Keratinocyte (primary cell): ENCODE data around the gene RGS17. TPM values are rescaled to one million over a fixed set of nuclear protein-coding genes. Genes with fewer than 3 reads are reported as not detected.

Source experiments
- DNase-seq: peaks from one replicate; pipeline ENCODE4 v3.0.0-alpha.2; 2011; ENCODE audit warnings: low read depth, missing footprints, low spot score
- FAIRE-seq: peaks from 2 replicates; lab custom pipeline; 2011; peaks lifted over from hg19 to GRCh38; lab: Jason Lieb, UNC
- H2AFZ ChIP-seq: 2 replicates; pipeline ENCODE4 v1.6.0; 2012; ENCODE audit warnings: low read length, control low read depth, inconsistent platforms; ENCODE audit not compliant: control insufficient read depth
- H3K27ac ChIP-seq: 2 replicates; pipeline ENCODE4 v1.5.1; 2011; ENCODE audit warnings: low read length; ENCODE audit not compliant: control insufficient read depth, insufficient read depth
- H3K27me3 ChIP-seq: 3 replicates; pipeline ENCODE4 v1.6.0; 2011; ENCODE audit warnings: low read length; ENCODE audit not compliant: control insufficient read depth, insufficient read depth; ENCODE audit errors: extremely low read depth
- H3K36me3 ChIP-seq, 2 experiments: 2 replicates in 1 of 2; 3 replicates in 1 of 2; pipeline ENCODE4 v1.5.1; 2011; ENCODE audit warnings: low read length in 2 of 2, mild to moderate bottlenecking in 1 of 2; ENCODE audit not compliant: control insufficient read depth in 2 of 2, insufficient read depth in 2 of 2; ENCODE audit errors: extremely low read depth in 1 of 2
- H3K4me1 ChIP-seq: 3 replicates; pipeline ENCODE4 v1.5.1; 2011; ENCODE audit warnings: low read length; ENCODE audit not compliant: control insufficient read depth, insufficient read depth; ENCODE audit errors: extremely low read depth
- H3K4me2 ChIP-seq: 3 replicates; pipeline ENCODE4 v1.6.0; 2011; ENCODE audit warnings: low read depth, low read length; ENCODE audit not compliant: control insufficient read depth, insufficient read depth; ENCODE audit errors: extremely low read depth
- H3K4me3 ChIP-seq, 3 experiments: fragments of 200-600 bp in 1 of 3; sonication (generic) in 1 of 3; 2 replicates in 2 of 3; 3 replicates in 1 of 3; pipeline ENCODE4 v1.5.1; 2011 to 2016; ENCODE audit warnings: low read length in 3 of 3, mild to moderate bottlenecking in 3 of 3, control low read depth in 2 of 3, inconsistent platforms in 1 of 3, low read depth in 1 of 3, mixed read lengths in 1 of 3, mixed run types in 1 of 3, moderate library complexity in 1 of 3; ENCODE audit not compliant: control insufficient read depth in 2 of 3, insufficient read depth in 2 of 3; ENCODE audit errors: extremely low read depth in 1 of 3
- H3K79me2 ChIP-seq: 2 replicates; pipeline ENCODE4 v1.6.0; 2012; ENCODE audit warnings: low read length; ENCODE audit not compliant: control insufficient read depth, insufficient read depth
- H3K9ac ChIP-seq: 3 replicates; pipeline ENCODE4 v1.6.0; 2011; ENCODE audit warnings: low read length; ENCODE audit not compliant: control insufficient read depth, insufficient read depth; ENCODE audit errors: extremely low read depth
- H3K9me1 ChIP-seq: 3 replicates; pipeline ENCODE4 v1.6.0; 2011; ENCODE audit warnings: low read length; ENCODE audit not compliant: control insufficient read depth, insufficient read depth; ENCODE audit errors: extremely low read depth
- H3K9me3 ChIP-seq: 2 replicates; pipeline ENCODE4 v1.5.1; 2012; ENCODE audit warnings: low read depth, low read length; ENCODE audit not compliant: control insufficient read depth
- H4K20me1 ChIP-seq: 3 replicates; pipeline ENCODE4 v1.6.0; 2011; ENCODE audit warnings: low read length; ENCODE audit not compliant: control insufficient read depth, insufficient read depth; ENCODE audit errors: extremely low read depth
- CTCF ChIP-seq, 3 experiments: IDR thresholded peaks in 1 of 3; conservative IDR thresholded peaks in 1 of 3; optimal IDR thresholded peaks in 1 of 3; 2 replicates in 2 of 3; 3 replicates in 1 of 3; pipeline versions ENCODE3 to v1.5.1; 2011; ENCODE audit warnings: low read length in 3 of 3, mild to moderate bottlenecking in 3 of 3, moderate library complexity in 2 of 3, control low read depth in 1 of 3, inconsistent platforms in 1 of 3; ENCODE audit not compliant: insufficient read depth in 2 of 3; ENCODE audit errors: extremely low read depth in 1 of 3
- EZH2 ChIP-seq: IDR thresholded peaks from one replicate; pipeline ENCODE4 v1.6.1; 2012; ENCODE audit warnings: inconsistent platforms, mild to moderate bottlenecking, low read length, moderate library complexity
- dilution Hi-C: fragments of 300-500 bp; cut with MboI; formaldehyde crosslinking; loops from one replicate; pipeline ENCODE4 v1.7.0; 2020; ENCODE audit warnings: low sequenced_read_pairs; ENCODE audit not compliant: extremely low pct_ligation_motif_present
- polyA plus RNA-seq, 5 experiments: library from polyadenylated mRNA; depleted of rRNA in 3 of 5; stranded (reverse) in 3 of 5; stranded (forward) in 1 of 5; unstranded in 1 of 5; fragments of >200 nt; gene quantifications; 1 replicate in 1 of 5; 2 replicates in 3 of 5; 3 replicates in 1 of 5; pipeline versions ENCODE4 v1.2.1 to v1.2.3, GENCODE V29; 2011 to 2012; ENCODE audit warnings: missing spikeins in 2 of 5, low read depth in 1 of 5, low replicate concordance in 1 of 5

The RGS17 gene
- polyA plus RNA-seq, 1 donor (not counting 4 experiments of a cell fraction or from before 2014, with no cell fraction given) = 0.22 TPM

GRCh38 chr6:153032255-153032882, 98.7 kb downstream of the RGS17 start:
- H2AFZ ChIP-seq = no peak overlapping the region
- no peaks in the 10 kb centered on the region for H3K36me3 ChIP-seq
- H3K79me2 ChIP-seq = no peaks in the 10 kb centered on the region
- H3K9me3 ChIP-seq = no peaks in the 10 kb centered on the region
- dilution Hi-C loops = loop anchor here (25.0 kb wide), 1 partner anchor 180 kb away; no protein-coding TSS in a partner anchor
- no peak overlapping the region for H3K9ac ChIP-seq
- H3K27me3 ChIP-seq = no peaks in the 10 kb centered on the region
- TF ChIP-seq EZH2 = no peak
- TF ChIP-seq CTCF (optimal IDR thresholded peaks at IDR 0.05 in 1 of 3, IDR thresholded peaks at IDR 0.05 in 1 of 3, conservative IDR thresholded peaks at IDR 0.05 in 1 of 3; ENCODE audit: extremely low read depth in 1 of 3, insufficient read depth in 2 of 3, low read length in 3 of 3) = peak in 2 of 3 experiments; percentile 12 to 35
- FAIRE-seq = no peak
- H3K27ac ChIP-seq = no peak overlapping the region
- H3K4me3 ChIP-seq = no peak overlapping the region
- no peak overlapping the region for H3K4me2 ChIP-seq
- no peaks in the 10 kb centered on the region for H3K4me1 ChIP-seq
- no peaks in the 10 kb centered on the region for H3K9me1 ChIP-seq
- no peak for DNase-seq
- no peaks in the 10 kb centered on the region for H4K20me1 ChIP-seq

GRCh38 chr6:153031335-153031955, 99.6 kb downstream of the RGS17 start:
- FAIRE-seq = no peak
- dilution Hi-C loops = loop anchor here (25.0 kb wide), 1 partner anchor 181 kb away; no protein-coding TSS in a partner anchor
- H3K79me2 ChIP-seq = no peaks in the 10 kb centered on the region
- no peaks in the 10 kb centered on the region for H4K20me1 ChIP-seq
- H3K9me3 ChIP-seq = no peaks in the 10 kb centered on the region
- H3K4me3 ChIP-seq = no peak overlapping the region
- no peak overlapping the region for H2AFZ ChIP-seq
- no peaks in the 10 kb centered on the region for H3K27me3 ChIP-seq
- no peak overlapping the region for H3K9ac ChIP-seq
- no peak overlapping the region for H3K27ac ChIP-seq
- no peaks in the 10 kb centered on the region for H3K4me1 ChIP-seq
- H3K9me1 ChIP-seq = no peaks in the 10 kb centered on the region
- H3K4me2 ChIP-seq = no peak overlapping the region
- H3K36me3 ChIP-seq = no peaks in the 10 kb centered on the region
- no peak for DNase-seq
- TF ChIP-seq CTCF (optimal IDR thresholded peaks at IDR 0.05 in 1 of 3, IDR thresholded peaks at IDR 0.05 in 1 of 3, conservative IDR thresholded peaks at IDR 0.05 in 1 of 3; ENCODE audit: extremely low read depth in 1 of 3, insufficient read depth in 2 of 3, low read length in 3 of 3) = no peak
- TF ChIP-seq EZH2 = no peak
